Iris pigment epithelial cell (primary cell): Measurements from ENCODE around the gene MBD4.
A peak's percentile ranks its signal among the peaks of the same experiment; 100 is the strongest.
"Not testable (repeated sequence)": the region's sequence is repeated elsewhere in the genome, so short reads cannot be mapped to it uniquely, and the experiment has no call there.

Experiments
- DNase-seq: peaks from one replicate; pipeline ENCODE4 v3.0.0-alpha.2; 2011; ENCODE audit warnings: low read depth

MBD4 gene

DNA sequence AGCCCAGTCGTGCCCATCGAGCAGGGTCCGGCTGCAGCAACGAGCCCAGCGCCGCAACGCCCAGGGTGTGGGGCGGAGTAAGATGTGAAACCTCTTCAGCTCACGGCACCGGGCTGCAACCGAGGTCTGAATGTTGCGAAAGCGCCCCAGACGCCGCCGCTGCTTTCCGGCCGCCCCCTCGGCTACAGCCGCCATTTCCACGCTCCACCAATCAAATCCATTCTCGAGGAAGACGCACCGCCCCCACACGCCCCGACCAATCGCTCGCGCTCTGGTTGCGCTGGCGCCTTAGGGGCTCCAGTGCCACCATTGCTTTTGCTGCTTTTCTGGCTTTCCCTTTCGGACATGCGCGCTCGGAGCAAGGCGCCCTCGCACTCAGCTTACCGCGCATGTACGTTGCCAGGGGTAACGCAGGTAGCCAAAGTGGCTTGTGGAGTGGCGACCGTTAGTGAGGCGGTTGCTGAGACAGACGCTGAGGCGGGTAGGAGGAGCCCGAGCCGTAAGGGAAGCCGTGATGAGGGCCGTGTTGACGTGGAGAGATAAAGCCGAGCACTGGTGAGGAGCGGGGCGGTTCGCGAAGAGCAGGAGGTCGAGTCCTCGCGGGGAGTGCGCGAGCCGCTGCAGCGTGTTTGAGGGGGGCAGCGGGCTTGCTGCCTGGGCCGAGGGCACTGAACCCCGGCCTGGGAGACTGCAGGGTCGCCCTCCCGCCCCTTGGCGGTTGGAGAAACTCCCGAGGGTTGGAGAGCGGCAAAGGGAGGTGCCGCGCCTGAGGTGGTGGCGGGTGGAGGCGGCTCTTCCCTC lies at the start of gene MBD4, which contains the start of gene IFT122:
MBD4 (minus strand) TSS at position 132 of the 801 bp plus-strand sequence; CDS start at position 17, 115 bp downstream.
IFT122 (plus strand) TSS at position 408 of the 801 bp plus-strand sequence; CDS start at position 515, 107 bp downstream.
- peak; percentile 100 for DNase-seq

DNA sequence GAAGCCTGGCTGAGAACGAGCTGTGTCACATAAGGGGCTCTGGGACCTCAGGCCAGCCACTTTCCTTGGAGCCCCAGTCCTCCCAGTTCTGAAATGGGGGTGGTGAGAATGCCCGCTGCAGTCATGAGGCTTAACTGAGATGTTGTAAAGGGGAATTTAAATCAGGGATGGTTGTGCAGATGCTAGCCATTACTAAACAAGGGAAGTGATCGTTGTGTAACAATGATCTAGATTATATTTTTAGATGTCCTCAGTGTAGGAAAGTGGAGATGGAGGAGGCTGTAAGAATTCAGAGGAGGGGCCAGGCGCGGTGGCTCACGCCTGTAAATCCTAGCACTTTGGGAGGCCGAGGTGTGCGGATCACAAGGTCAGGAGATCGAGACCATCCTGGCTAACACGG lies 49.5 kb upstream of the MBD4 start:
- not testable (repeated sequence) for DNase-seq

DNA sequence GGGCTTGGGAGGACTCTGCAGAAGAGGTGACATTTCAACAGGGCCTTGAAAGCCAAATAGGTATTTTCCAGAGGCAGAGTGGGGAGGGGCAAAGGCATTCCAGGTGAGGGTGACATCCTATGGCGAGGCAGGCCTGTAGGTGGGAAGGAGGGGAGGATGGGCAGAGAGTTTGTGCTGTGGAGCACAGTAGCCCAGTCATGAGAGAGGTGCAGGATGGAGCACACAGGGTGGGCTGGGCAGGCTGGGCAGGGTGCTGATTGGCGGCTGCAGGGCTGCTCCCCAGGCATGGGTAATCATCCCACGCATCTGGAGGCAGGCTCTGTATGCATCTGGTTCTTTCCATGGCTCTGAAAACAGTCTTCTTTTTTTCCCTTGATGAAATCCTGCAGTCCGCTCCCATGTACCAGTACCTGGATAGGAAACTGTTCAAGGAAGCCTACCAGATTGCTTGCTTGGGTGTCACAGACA lies 48.2 kb upstream of the MBD4 start:
- not testable (repeated sequence) for DNase-seq

- DNase-seq, result no peak
Observed at GRCh38 chr3:129487183-129487867, 47.6 kb upstream of the MBD4 start.

GRCh38 chr3:129486664-129487035 lies 46.9 kb upstream of the MBD4 start:
- DNase-seq, result no peak

GRCh38 chr3:129485721-129486663 lies 46.2 kb upstream of the MBD4 start:
- DNase-seq, result peak; percentile 96

DNA sequence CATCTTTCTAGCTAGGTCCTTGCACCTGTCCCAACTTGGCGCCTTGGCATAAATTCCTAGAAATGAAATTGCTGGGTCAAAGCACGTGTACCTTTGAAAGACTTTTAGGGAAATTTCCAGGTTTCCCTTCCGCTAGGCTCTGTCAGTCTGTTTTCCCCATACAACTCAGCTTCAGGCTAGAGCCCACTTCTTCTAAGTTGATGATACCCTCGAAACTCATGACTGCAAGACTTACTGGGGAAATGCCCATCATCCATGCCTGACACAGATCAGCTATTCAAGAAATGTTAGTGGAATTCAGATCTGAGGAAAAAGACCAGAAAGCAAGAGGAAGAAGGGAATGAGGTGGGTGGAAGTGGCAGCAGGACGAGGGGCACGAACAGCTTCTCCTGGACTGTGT lies 45.4 kb upstream of the MBD4 start:
- not testable (repeated sequence) for DNase-seq

DNA sequence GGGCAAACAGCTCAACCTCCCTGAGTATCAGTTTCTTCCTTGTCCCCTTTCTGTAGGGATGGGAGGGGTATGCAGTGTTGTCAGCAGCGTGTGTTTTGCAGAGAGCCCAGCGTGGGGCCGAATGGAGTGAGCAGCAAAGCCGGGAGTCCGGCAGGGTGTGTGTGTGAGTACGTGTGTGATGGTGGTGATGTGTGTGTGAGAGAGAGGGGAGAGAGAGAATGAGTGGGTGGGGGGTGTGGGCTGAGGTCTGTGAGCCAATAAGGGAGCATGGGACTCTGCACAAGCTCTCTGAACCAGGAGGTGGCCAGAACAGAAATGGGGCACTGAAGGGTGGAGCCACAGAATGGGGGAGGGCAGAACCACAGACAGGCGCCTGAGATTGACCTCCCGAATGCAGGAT lies 44.1 kb upstream of the MBD4 start:
- no peak for DNase-seq

- DNase-seq, result no peak
Observed at GRCh38 chr3:129482721-129483120, 43.0 kb upstream of the MBD4 start.

GRCh38 chr3:129481766-129482332 lies 42.1 kb upstream of the MBD4 start:
- no peak for DNase-seq

- DNase-seq, result peak; percentile 51
Observed at GRCh38 chr3:129481225-129481765, 41.5 kb upstream of the MBD4 start.

GRCh38 chr3:129476586-129476985 lies 36.8 kb upstream of the MBD4 start:
- no peak for DNase-seq

DNA sequence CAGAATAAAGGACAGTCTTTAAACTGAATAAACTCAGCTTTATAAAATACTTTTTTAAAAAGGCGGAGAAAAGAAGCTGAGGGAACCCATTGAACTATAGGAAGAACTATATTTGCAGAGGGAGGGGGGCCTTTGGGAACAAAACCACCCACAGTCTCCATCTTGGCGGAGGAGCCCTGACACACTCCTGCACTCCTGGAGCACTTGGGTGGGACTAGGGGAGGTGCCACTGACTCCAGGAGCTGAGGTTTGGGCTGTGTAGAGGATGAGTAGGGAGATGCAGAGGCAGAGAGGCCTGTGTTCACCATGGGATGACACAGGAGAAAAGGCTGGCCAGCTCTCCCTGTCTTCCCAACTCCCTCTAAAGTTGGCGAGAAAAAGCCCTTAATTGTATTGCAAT lies 36.1 kb upstream of the MBD4 start:
- no peak for DNase-seq

GRCh38 chr3:129474984-129475804 lies 35.4 kb upstream of the MBD4 start:
- DNase-seq, result no peak

DNA sequence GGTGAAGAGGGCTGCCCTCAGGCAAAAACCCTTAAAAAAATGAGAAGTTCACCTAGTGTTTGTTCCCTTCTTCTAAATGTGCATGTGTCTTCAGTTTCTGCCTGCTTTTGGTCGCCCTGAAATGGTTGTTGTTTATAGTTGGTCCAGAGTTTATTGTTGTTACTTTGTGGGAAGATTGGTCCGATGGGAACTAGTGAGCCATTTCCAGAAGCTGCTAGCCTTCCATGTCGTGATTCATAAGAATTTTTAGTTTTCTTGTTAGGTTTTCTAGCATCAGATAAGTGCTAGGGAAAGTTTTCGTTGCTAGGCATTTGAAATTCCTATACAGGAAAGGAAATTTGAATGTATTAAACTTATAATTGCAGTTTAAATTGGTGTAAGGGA lies 34.0 kb upstream of the MBD4 start:
- no peak for DNase-seq

GRCh38 chr3:129473067-129473768 lies 33.5 kb upstream of the MBD4 start:
- DNase-seq, result no peak

GRCh38 chr3:129470861-129471260 lies 31.1 kb upstream of the MBD4 start:
- DNase-seq, result no peak

GRCh38 chr3:129469026-129469425 lies 29.3 kb upstream of the MBD4 start:
- DNase-seq, result no peak

DNA sequence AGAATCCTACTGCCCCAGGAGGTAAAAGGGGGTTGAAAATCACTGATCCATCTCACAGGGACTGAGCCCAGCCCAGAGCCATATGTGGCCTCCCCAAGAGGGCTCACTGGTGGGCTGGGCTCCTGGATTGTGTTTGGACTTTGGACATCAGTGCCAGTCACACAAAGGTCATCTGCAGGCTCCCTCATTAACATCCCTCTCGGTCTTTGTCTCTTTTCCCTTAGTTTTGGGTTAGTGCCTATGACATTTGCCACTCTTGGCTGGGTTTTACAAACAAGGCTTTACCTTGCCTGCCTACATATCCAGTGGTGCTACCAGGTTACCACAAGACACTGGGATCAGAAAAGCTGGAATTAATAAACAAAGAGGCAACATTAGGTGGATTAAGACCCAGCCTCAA lies 28.2 kb upstream of the MBD4 start:
- DNase-seq, result no peak

DNA sequence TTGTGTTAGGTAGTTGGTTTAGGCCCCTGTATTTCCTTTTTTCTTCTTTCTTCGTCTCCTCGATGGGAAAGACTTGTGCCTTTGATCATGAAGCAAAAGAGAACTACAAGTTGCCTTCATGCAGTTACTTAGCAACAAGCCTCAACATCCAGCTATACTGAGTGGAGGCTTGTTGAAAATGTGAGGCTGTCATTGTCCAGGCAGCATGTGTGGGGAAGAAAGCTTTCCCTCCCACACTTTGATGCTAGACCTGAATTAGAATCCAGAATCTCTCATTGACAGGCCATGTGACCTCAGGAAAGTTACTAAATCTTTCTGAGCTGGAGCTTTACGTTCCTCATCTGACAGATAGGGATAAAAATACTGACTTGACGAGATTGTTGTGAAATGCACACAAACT lies 24.0 kb upstream of the MBD4 start:
- DNase-seq, result no peak
